Ovary (tissue), 3 donors: Measurements from ENCODE around the gene OCLN.
"Not testable (repeated sequence)": the region's sequence is repeated elsewhere in the genome, so short reads cannot be mapped to it uniquely, and the experiment has no call there.

Experiments used
- CTCF ChIP-seq, 3 donors: fragments of 450-650 bp in 2 of 3; fragments of 200-600 bp in 1 of 3; IDR thresholded peaks; one replicate each; pipeline versions ENCODE4 v1.5.1 to v1.8.0; 2016 to 2022; ENCODE audit warnings: antibody characterized with exemption in 3 of 3, mild to moderate bottlenecking in 1 of 3
- EP300 ChIP-seq: sonication (generic); formaldehyde crosslinking; IDR thresholded peaks from one replicate; pipeline ENCODE4 v1.6.1; 2017; ENCODE audit warnings: antibody characterized with exemption
- POLR2A ChIP-seq: fragments of 450-650 bp; IDR thresholded peaks from one replicate; pipeline ENCODE4 v1.6.1; 2017; ENCODE audit warnings: antibody characterized with exemption, mild to moderate bottlenecking, moderate library complexity
- donor health status: DM: no; HTN: no; CAD: no.

GRCh38 chr5:69478296-69478695, 14.3 kb upstream of the OCLN start:
- not testable (repeated sequence) for TF ChIP-seq CTCF (IDR thresholded peaks at IDR 0.05); POLR2A; EP300
